GM19324 (cell line): Measurements from ENCODE around the gene CAB39L.
"Not testable (repeated sequence)": the region's sequence is repeated elsewhere in the genome, so short reads cannot be mapped to it uniquely, and the experiment has no call there.

ENCODE experiments used
- ATAC-seq: cut with Tn5 transposase; IDR thresholded peaks from one replicate; pipeline ENCODE4 v1.9.1; 2021; ENCODE audit warnings: mild to moderate bottlenecking, moderate library complexity; ENCODE audit not compliant: unreplicated experiment, low FRiP score

Gene CAB39L

GRCh38 chr13:49353908-49354307 lies 90.0 kb downstream of the CAB39L start:
- ATAC-seq, result no peak

- no peak for ATAC-seq
Measured at GRCh38 chr13:49351871-49352270, 92.0 kb downstream of the CAB39L start.

GRCh38 chr13:49348751-49349150 lies 95.1 kb downstream of the CAB39L start:
- ATAC-seq, result no peak

- no peak for ATAC-seq
Measured at GRCh38 chr13:49347650-49348385, 96.0 kb downstream of the CAB39L start.

GRCh38 chr13:49346460-49346859 lies 97.4 kb downstream of the CAB39L start:
- no peak for ATAC-seq

GRCh38 chr13:49343731-49344130 lies 100.1 kb downstream of the CAB39L start:
- ATAC-seq, result no peak

- ATAC-seq, result no peak
Measured at GRCh38 chr13:49343255-49343654, 100.6 kb downstream of the CAB39L start.

- no peak for ATAC-seq
Measured at GRCh38 chr13:49342454-49342853, 101.4 kb downstream of the CAB39L start.

GRCh38 chr13:49341941-49342340 lies 101.9 kb downstream of the CAB39L start:
- no peak for ATAC-seq

- no peak for ATAC-seq
Measured at GRCh38 chr13:49341517-49341916, 102.3 kb downstream of the CAB39L start.

- ATAC-seq, result no peak
Measured at GRCh38 chr13:49340161-49340560, 103.7 kb downstream of the CAB39L start.

GRCh38 chr13:49336655-49337054 lies 107.2 kb downstream of the CAB39L start:
- ATAC-seq, result no peak

GRCh38 chr13:49330546-49330864 lies 113.4 kb downstream of the CAB39L start:
- ATAC-seq, result no peak

GRCh38 chr13:49329831-49330545 lies 113.9 kb downstream of the CAB39L start:
- ATAC-seq, result no peak

GRCh38 chr13:49327145-49327544 lies 116.7 kb downstream of the CAB39L start:
- ATAC-seq, result not testable (repeated sequence)

- no peak for ATAC-seq
Measured at GRCh38 chr13:49326222-49326917, 117.5 kb downstream of the CAB39L start.

GRCh38 chr13:49323344-49323743 lies 120.5 kb downstream of the CAB39L start:
- no peak for ATAC-seq

- no peak for ATAC-seq
Measured at GRCh38 chr13:49322702-49323101, 121.2 kb downstream of the CAB39L start.

GRCh38 chr13:49320975-49321374 lies 122.9 kb downstream of the CAB39L start:
- no peak for ATAC-seq

- ATAC-seq, result no peak
Measured at GRCh38 chr13:49319951-49320350, 123.9 kb downstream of the CAB39L start.

GRCh38 chr13:49319551-49319950 lies 124.3 kb downstream of the CAB39L start:
- no peak for ATAC-seq
